ENCODE measurements around the gene MRPS34. TPM values are rescaled to one million over a fixed set of nuclear protein-coding genes. Genes with fewer than 3 reads are reported as not detected.

MRPS34 gene
- total and polyA plus RNA-seq, 9 donors, result 31.8 to 79.4 (median 53.6) TPM

GRCh38 chr16:1791256-1791942, 18.5 kb upstream of the MRPS34 start:
- WGBS, 3 donors, result 92% methylated on average over 37 to 53 of the region's 53 CpGs
- Histone ChIP-seq H3K27ac (no peak overlapping the region), H3K4me1 (ENCODE audit: insufficient read depth) (no peaks in the 10 kb centered on the region), H3K27me3 (no peaks in the 10 kb centered on the region), H3K4me3 (no peak overlapping the region), H3K36me3 (no peaks in the 10 kb centered on the region), H3K9me3 (no peaks in the 10 kb centered on the region)
- intact Hi-C loops (cut with DNase I), result no loop called here
- peak in 4 of 5 donors; percentile 19 to 35 (median 22) for DNase-seq
- TF ChIP-seq, protein P1, sequence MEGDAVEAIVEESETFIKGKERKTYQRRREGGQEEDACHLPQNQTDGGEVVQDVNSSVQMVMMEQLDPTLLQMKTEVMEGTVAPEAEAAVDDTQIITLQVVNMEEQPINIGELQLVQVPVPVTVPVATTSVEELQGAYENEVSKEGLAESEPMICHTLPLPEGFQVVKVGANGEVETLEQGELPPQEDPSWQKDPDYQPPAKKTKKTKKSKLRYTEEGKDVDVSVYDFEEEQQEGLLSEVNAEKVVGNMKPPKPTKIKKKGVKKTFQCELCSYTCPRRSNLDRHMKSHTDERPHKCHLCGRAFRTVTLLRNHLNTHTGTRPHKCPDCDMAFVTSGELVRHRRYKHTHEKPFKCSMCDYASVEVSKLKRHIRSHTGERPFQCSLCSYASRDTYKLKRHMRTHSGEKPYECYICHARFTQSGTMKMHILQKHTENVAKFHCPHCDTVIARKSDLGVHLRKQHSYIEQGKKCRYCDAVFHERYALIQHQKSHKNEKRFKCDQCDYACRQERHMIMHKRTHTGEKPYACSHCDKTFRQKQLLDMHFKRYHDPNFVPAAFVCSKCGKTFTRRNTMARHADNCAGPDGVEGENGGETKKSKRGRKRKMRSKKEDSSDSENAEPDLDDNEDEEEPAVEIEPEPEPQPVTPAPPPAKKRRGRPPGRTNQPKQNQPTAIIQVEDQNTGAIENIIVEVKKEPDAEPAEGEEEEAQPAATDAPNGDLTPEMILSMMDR (IDR thresholded peaks at IDR 0.05), result no peak
- TF ChIP-seq EP300 (IDR thresholded peaks at IDR 0.05) (no peak), POLR2A (IDR thresholded peaks at IDR 0.05) (no peak)

DNA sequence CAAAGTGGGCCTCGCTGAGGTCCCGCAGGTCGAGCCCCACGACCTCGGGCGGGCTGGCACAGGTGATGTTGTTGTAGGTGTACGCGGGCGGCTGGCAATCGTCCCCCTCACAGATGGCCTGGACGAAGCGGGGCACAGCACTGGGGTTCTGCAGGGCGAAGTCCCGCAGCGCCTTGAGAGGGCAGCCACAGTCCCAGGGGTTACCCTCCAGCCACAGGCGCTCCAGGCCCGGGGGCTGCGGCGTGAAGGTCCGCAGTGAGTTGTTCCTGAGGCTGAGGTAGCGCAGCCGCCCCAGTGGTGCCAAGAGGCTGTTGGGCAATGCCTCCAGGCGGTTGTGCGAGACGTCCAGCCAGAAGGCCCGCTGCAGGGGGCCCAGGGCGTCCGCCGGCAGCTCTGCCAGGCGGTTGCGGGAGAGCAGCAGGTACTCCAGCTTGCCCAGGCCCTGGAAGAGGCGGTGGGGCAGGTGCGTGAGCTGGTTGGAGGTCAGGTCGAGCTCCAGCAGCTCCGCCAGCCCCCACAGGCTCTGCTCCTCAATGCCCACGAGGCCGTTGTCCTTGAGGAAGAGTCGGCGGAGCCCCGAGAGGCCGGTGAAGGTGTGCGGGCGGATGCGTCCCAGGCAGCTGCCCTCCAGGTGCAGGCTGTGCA, 17.8 kb upstream of the MRPS34 start:
- Histone ChIP-seq H3K9me3 (no peaks in the 10 kb centered on the region), H3K36me3 (no peaks in the 10 kb centered on the region), H3K4me3 (no peak overlapping the region), H3K27ac (no peak overlapping the region), H3K27me3 (no peaks in the 10 kb centered on the region), H3K4me1 (ENCODE audit: insufficient read depth) (no peaks in the 10 kb centered on the region)
- TF ChIP-seq, protein P1 (IDR thresholded peaks at IDR 0.05), result no peak
- TF ChIP-seq POLR2A (IDR thresholded peaks at IDR 0.05) (no peak), EP300 (IDR thresholded peaks at IDR 0.05) (no peak)
- intact Hi-C loops (cut with DNase I), result no loop called here
- peak in 4 of 5 donors; percentile 11 to 37 (median 24) for DNase-seq
- WGBS, 3 donors, result 87 to 89% (median 87%) methylated on average over 39 to 44 of the region's 44 CpGs

GRCh38 chr16:1790261-1790610, 17.3 kb upstream of the MRPS34 start:
- TF ChIP-seq, protein P1 (IDR thresholded peaks at IDR 0.05), result no peak
- TF ChIP-seq EP300 (IDR thresholded peaks at IDR 0.05), result no peak
- TF ChIP-seq POLR2A (IDR thresholded peaks at IDR 0.05), result no peak
- no peak overlapping the region for H3K27ac ChIP-seq
- no peaks in the 10 kb centered on the region for H3K36me3 ChIP-seq
- no peak overlapping the region for H3K4me3 ChIP-seq
- intact Hi-C loops (cut with DNase I), result no loop called here
- 89 to 93% (median 91%) methylated on average over 15 of the region's 15 CpGs for WGBS, 3 donors
- no peaks in the 10 kb centered on the region for H3K9me3 ChIP-seq
- H3K4me1 ChIP-seq (ENCODE audit: insufficient read depth), result no peaks in the 10 kb centered on the region
- DNase-seq, result no peak
- H3K27me3 ChIP-seq, result no peaks in the 10 kb centered on the region

DNA sequence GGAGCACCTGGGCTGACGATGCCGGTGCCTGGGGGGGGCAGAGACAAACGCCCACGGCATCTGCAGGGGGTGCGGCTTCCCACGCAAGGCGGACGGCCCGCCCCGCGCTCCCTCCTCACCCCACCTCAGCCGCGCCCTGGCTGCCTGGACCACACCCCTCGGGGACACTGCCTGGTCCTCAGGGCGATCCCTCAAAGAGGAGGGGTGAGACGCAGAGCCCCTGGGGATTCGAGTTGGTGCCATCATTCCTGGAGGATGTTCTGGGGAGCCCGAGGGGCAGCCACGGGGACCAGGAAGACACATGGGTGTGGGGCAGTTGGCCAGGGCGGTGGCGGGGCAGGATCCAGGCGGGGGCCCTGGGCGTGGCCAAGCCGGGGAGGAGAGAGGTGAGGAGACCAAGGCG, 16.7 kb upstream of the MRPS34 start:
- Histone ChIP-seq H3K27me3 (no peaks in the 10 kb centered on the region), H3K9me3 (no peaks in the 10 kb centered on the region), H3K4me1 (ENCODE audit: insufficient read depth) (no peaks in the 10 kb centered on the region), H3K27ac (no peak overlapping the region), H3K36me3 (no peaks in the 10 kb centered on the region), H3K4me3 (no peak overlapping the region)
- TF ChIP-seq EP300 (IDR thresholded peaks at IDR 0.05) (no peak), POLR2A (IDR thresholded peaks at IDR 0.05) (no peak)
- TF ChIP-seq, protein P1 (IDR thresholded peaks at IDR 0.05), result no peak
- peak in 4 of 5 donors; percentile 20 to 36 (median 28) for DNase-seq
- intact Hi-C loops (cut with DNase I), result no loop called here
- WGBS, 3 donors, result 85 to 90% (median 85%) methylated on average over 17 to 25 of the region's 25 CpGs
